CD14-positive monocyte (primary cell): ENCODE results near the gene FHIT. TPM values are rescaled to one million over a fixed set of nuclear protein-coding genes. Genes with fewer than 3 reads are reported as not detected.

Experiments used
- DNase-seq, 3 donors: peaks; one replicate each; pipeline ENCODE4 v3.0.0-alpha.2; 2011 to 2022
- H2AFZ ChIP-seq: 2 replicates; pipeline ENCODE4 v1.6.0; 2012; ENCODE audit warnings: mild to moderate bottlenecking, low read depth, low read length, inconsistent platforms; ENCODE audit not compliant: insufficient read depth, poor library complexity, severe bottlenecking
- H3K27ac ChIP-seq, 2 donors: 1 replicate in 1 of 2; 2 replicates in 1 of 2; pipeline ENCODE4 v1.5.1; 2012 to 2013; ENCODE audit warnings: low read length in 2 of 2, control low read depth in 1 of 2, inconsistent platforms in 1 of 2, low read depth in 1 of 2, mild to moderate bottlenecking in 1 of 2
- H3K27me3 ChIP-seq, 2 donors: one replicate each; pipeline versions ENCODE4 v1.6.0 to v1.6.1; 2011 to 2013; ENCODE audit warnings: low read length in 2 of 2; ENCODE audit not compliant: control insufficient read depth in 2 of 2, insufficient read depth in 2 of 2
- H3K36me3 ChIP-seq, 2 donors: replicated peaks in 1 of 2; 1 replicate in 1 of 2; 2 replicates in 1 of 2; pipeline versions ENCODE4 v1.5.1 to v1.6.1; 2012 to 2013; ENCODE audit warnings: low read length in 2 of 2, control low read depth in 1 of 2, inconsistent platforms in 1 of 2, mild to moderate bottlenecking in 1 of 2; ENCODE audit not compliant: insufficient read depth in 2 of 2, control insufficient read depth in 1 of 2
- H3K4me1 ChIP-seq, 2 donors: 1 replicate in 1 of 2; 2 replicates in 1 of 2; pipeline versions ENCODE4 v1.5.1 to v1.6.1; 2012 to 2013; ENCODE audit warnings: low read length in 2 of 2, control low read depth in 1 of 2, inconsistent platforms in 1 of 2, mild to moderate bottlenecking in 1 of 2, moderate library complexity in 1 of 2; ENCODE audit not compliant: insufficient read depth in 2 of 2, control insufficient read depth in 1 of 2
- H3K4me2 ChIP-seq: replicated peaks from 2 replicates; pipeline ENCODE3; 2012; ENCODE audit warnings: low read length, moderate library complexity, mild to moderate bottlenecking; ENCODE audit not compliant: poor library complexity, severe bottlenecking; ENCODE audit errors: extremely low read depth
- H3K4me3 ChIP-seq, 3 experiments: fragments of 200-600 bp in 1 of 3; sonication (generic) in 1 of 3; replicated peaks in 1 of 3; 1 replicate in 2 of 3; 2 replicates in 1 of 3; pipeline ENCODE4 v1.5.1; 2011 to 2013; ENCODE audit warnings: low read length in 3 of 3, mild to moderate bottlenecking in 3 of 3, control low read depth in 2 of 3, low read depth in 2 of 3, inconsistent platforms in 1 of 3, moderate library complexity in 1 of 3
- H3K79me2 ChIP-seq: 2 replicates; pipeline ENCODE4 v1.6.0; 2012; ENCODE audit warnings: mild to moderate bottlenecking, control low read depth, inconsistent platforms, low read length, moderate library complexity; ENCODE audit not compliant: insufficient read depth
- H3K9ac ChIP-seq: 2 replicates; pipeline ENCODE4 v1.6.0; 2017; ENCODE audit warnings: low read length, mild to moderate bottlenecking; ENCODE audit not compliant: insufficient read depth, poor library complexity, severe bottlenecking
- H3K9me3 ChIP-seq, 2 donors: replicated peaks in 1 of 2; 1 replicate in 1 of 2; 2 replicates in 1 of 2; pipeline versions ENCODE4 v1.5.1 to v1.6.1; 2012 to 2013; ENCODE audit warnings: low read length in 2 of 2, control low read depth in 1 of 2; ENCODE audit not compliant: control insufficient read depth in 1 of 2, insufficient read depth in 1 of 2
- H4K20me1 ChIP-seq: 2 replicates; pipeline ENCODE4 v1.6.0; 2012; ENCODE audit warnings: mild to moderate bottlenecking, low read length, control low read depth, moderate library complexity; ENCODE audit not compliant: insufficient read depth
- H3K27ac Mint-ChIP-seq, 7 donors: one replicate each; pipeline ENCODE4 v1.8.0; 2020; ENCODE audit warnings: mild to moderate bottlenecking in 7 of 7, mixed read lengths in 7 of 7, moderate library complexity in 6 of 7, inconsistent platforms in 2 of 7
- H3K27me3 Mint-ChIP-seq, 3 donors: one replicate each; pipeline ENCODE4 v1.8.0; 2021 to 2022; ENCODE audit warnings: low read depth in 3 of 3, mild to moderate bottlenecking in 3 of 3, mixed read lengths in 3 of 3, moderate library complexity in 3 of 3, inconsistent platforms in 1 of 3
- H3K36me3 Mint-ChIP-seq, 2 donors: one replicate each; pipeline ENCODE4 v1.8.0; 2020; ENCODE audit warnings: mixed read lengths in 2 of 2, inconsistent platforms in 1 of 2, mild to moderate bottlenecking in 1 of 2
- H3K4me1 Mint-ChIP-seq: one replicate; pipeline ENCODE4 v1.8.0; 2020; ENCODE audit warnings: mild to moderate bottlenecking, mixed read lengths
- H3K4me3 Mint-ChIP-seq, 2 donors: one replicate each; pipeline ENCODE4 v1.8.0; 2020; ENCODE audit warnings: mild to moderate bottlenecking in 2 of 2, mixed read lengths in 2 of 2, moderate library complexity in 1 of 2
- H3K9me3 Mint-ChIP-seq, 7 donors: one replicate each; pipeline ENCODE4 v1.8.0; 2020 to 2022; ENCODE audit warnings: mixed read lengths in 7 of 7, mild to moderate bottlenecking in 6 of 7, moderate library complexity in 6 of 7, inconsistent platforms in 2 of 7
- CTCF ChIP-seq: fragments of 200-600 bp; IDR thresholded peaks from one replicate; pipeline ENCODE4 v1.8.0; 2022; ENCODE audit warnings: antibody characterized with exemption, mild to moderate bottlenecking
- WGBS: methylation state at CpG from one replicate; pipeline ENCODE4 v1.1.5; 2013; ENCODE audit warnings: missing lambda C conversion rate; ENCODE audit not compliant: insufficient coverage; 5-methylcytosine and 5-hydroxymethylcytosine counted together
- intact Hi-C, 2 donors: fragments of 100-400 bp; cut with micrococcal nuclease; formaldehyde crosslinking; loops; one replicate each; pipeline versions ENCODE4 v1.15.0 to v1.15.1; 2023
- polyA plus RNA-seq, 3 donors: library from polyadenylated mRNA; depleted of rRNA in 1 of 3; unstranded in 2 of 3; stranded (reverse) in 1 of 3; fragments of 300-500 nt in 2 of 3; fragments of >200 nt in 1 of 3; fragmentation: Illumina TruSeq in 2 of 3; gene quantifications; 1 replicate in 2 of 3; 2 replicates in 1 of 3; pipeline ENCODE4 v1.2.3, GENCODE V29; 2012 to 2021

Gene FHIT
- polyA plus RNA-seq, 3 donors = 1.7 to 3.4 (median 3.2) TPM

- no CpG with 5 or more reads among the region's 2 CpGs for WGBS
- no peaks in the 10 kb centered on the region for H4K20me1 ChIP-seq
- Mint-ChIP-seq H3K27me3 (no peaks in the 10 kb centered on the region), H3K4me3 (no peak overlapping the region), H3K27ac (no peak overlapping the region), H3K36me3 (no peaks in the 10 kb centered on the region), H3K9me3 (peaks cover 0 to 3% (median 0%) of the 10 kb centered on the region in 7 donors), H3K4me1 (no peaks in the 10 kb centered on the region)
- H3K9me3 ChIP-seq = no peaks in the 10 kb centered on the region
- intact Hi-C loops = no loop called here
- no peak overlapping the region for H3K27ac ChIP-seq
- no peak for TF ChIP-seq CTCF
- no peaks in the 10 kb centered on the region for H3K79me2 ChIP-seq
- no peaks in the 10 kb centered on the region for H3K36me3 ChIP-seq
- no peak for DNase-seq
- H3K4me1 ChIP-seq = no peaks in the 10 kb centered on the region
- H3K4me3 ChIP-seq = no peak overlapping the region
- H2AFZ ChIP-seq = no peak overlapping the region
- H3K9ac ChIP-seq = no peak overlapping the region
- H3K4me2 ChIP-seq = no peak overlapping the region
- no peaks in the 10 kb centered on the region for H3K27me3 ChIP-seq
These were observed 984.8 kb downstream of the FHIT start for GRCh38 chr3:60266444-60266843.

- Mint-ChIP-seq H3K4me3 (no peak overlapping the region), H3K27me3 (no peaks in the 10 kb centered on the region), H3K9me3 (peaks cover 0 to 2% (median 0%) of the 10 kb centered on the region in 7 donors), H3K36me3 (no peaks in the 10 kb centered on the region), H3K27ac (no peak overlapping the region), H3K4me1 (no peaks in the 10 kb centered on the region)
- no peaks in the 10 kb centered on the region for H3K9me3 ChIP-seq
- no peaks in the 10 kb centered on the region for H3K36me3 ChIP-seq
- no peaks in the 10 kb centered on the region for H3K4me1 ChIP-seq
- no peak for TF ChIP-seq CTCF
- no peak for DNase-seq
- no peaks in the 10 kb centered on the region for H3K79me2 ChIP-seq
- H2AFZ ChIP-seq = no peak overlapping the region
- intact Hi-C loops = no loop called here
- no peaks in the 10 kb centered on the region for H4K20me1 ChIP-seq
- H3K27me3 ChIP-seq = no peaks in the 10 kb centered on the region
- H3K27ac ChIP-seq = no peak overlapping the region
- H3K4me3 ChIP-seq = no peak overlapping the region
- H3K4me2 ChIP-seq = no peak overlapping the region
- H3K9ac ChIP-seq = no peak overlapping the region
These were observed 988.1 kb downstream of the FHIT start for GRCh38 chr3:60263191-60263590.
